ENCODE data around the gene NPR1.

NPR1 gene

GRCh38 chr1:153728305-153729066, 50.0 kb downstream of the NPR1 start:
- peak; percentile 59 to 75 (median 69) for DNase-seq

GRCh38 chr1:153730468-153730988, 52.0 kb downstream of the NPR1 start:
- no peak for DNase-seq

GRCh38 chr1:153733970-153734369, 55.5 kb downstream of the NPR1 start:
- peak in 2 of 3 experiments; percentile 10 to 63 for DNase-seq

DNA sequence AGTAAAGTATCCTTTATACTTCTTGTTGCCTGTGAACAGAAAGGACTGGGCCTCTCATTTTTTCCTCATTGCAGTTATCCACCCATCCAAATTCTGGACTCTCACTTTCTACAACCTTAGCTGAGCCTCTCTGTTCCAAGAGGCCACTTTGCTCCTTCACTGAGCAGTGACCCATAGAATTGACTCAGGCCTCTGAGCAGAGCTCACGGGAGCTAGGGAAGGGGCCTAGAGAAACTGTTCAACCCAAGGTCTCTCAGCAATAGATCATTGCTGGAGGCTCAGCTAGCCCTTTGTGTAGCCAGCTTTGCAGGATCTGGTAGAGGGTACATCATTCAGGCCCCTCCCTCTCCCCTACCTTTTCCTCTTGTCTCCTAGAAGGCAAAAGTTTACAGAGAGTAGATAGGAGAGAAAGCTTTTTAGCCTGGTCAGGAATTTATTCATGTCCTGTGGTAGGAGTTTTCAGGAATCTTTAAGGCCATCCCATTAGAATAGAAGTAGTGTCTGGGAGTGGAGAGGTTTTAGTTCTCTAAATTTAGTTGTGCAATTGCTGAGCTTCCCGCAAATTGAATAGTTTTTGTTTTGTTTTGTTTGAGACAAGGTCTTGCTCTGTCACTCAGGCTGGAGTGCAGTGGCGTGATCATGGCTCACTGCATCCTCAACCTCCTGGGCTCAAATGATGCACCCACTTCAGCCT, 56.1 kb downstream of the NPR1 start:
- no peak for DNase-seq

DNA sequence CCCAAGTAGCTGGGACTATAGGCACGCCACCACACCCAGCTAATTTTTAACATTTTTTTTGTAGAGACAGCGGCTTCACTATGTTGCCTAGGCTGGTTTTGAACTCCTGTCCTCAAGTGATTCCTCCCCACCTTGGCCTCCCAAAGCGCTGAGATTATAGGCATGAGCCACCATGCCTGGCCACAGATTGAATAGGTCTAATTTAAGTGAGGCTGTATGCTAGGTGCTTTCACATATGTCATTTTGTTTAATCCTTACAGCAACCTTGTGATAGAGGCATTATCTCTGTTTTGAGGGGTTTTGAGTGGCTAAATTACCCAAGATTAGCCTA, 56.6 kb downstream of the NPR1 start:
- DNase-seq: no peak

DNA sequence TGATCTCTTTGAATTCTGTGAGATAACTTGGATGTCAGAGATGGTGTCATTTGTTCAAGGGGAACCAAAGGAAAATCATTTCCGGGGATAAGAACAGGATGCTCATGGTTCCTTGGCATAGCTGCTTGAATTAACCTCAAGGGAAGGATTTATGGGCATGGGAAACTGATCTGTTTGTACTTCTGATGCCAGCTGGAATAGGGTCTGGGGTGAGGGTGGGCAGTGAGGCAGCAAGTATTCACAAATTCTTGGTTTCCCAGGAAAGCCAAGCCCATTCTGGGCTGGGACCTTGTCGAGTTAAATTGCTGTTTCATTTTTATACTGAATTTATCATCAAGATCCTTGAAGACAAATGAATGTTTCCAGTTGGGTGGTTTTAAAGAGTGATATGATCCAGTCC, 63.5 kb downstream of the NPR1 start:
- no peak for DNase-seq

GRCh38 chr1:153742411-153743142, 64.1 kb downstream of the NPR1 start:
- DNase-seq: no peak
